Keratinocyte (primary cell): Measurements from ENCODE around the gene PDZD2.

Source experiments
- EZH2 ChIP-seq: IDR thresholded peaks from one replicate; pipeline ENCODE4 v1.6.1; 2012; ENCODE audit warnings: inconsistent platforms, mild to moderate bottlenecking, low read length, moderate library complexity
- TF ChIP-seq, protein P1 (sequence below), 3 experiments: IDR thresholded peaks in 1 of 3; conservative IDR thresholded peaks in 1 of 3; optimal IDR thresholded peaks in 1 of 3; 2 replicates in 2 of 3; 3 replicates in 1 of 3; pipeline versions ENCODE3 to v1.5.1; 2011; ENCODE audit warnings: low read length in 3 of 3, mild to moderate bottlenecking in 3 of 3, moderate library complexity in 2 of 3, control low read depth in 1 of 3, inconsistent platforms in 1 of 3; ENCODE audit not compliant: insufficient read depth in 2 of 3; ENCODE audit errors: extremely low read depth in 1 of 3

DNA sequence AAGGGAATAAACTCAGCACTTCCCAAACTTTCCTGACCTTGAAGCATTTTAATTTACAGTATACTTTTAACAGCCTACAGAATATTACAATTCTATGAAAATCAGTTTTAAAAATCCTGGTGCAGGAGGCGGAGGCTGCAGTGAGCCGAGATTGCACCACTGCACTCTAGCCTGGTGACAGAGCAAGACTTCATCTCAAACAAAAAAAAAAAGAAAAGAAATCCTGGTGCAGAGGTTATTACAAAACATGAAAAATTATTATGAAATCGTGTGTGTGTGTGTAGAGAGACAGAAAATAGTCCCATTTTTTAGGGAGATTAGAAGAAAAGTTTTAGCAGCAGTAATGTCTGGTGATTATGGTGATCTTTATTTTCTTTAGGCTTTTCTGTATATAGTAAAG is 508.3 kb downstream of the PDZD2 start:
- TF ChIP-seq, protein P1, sequence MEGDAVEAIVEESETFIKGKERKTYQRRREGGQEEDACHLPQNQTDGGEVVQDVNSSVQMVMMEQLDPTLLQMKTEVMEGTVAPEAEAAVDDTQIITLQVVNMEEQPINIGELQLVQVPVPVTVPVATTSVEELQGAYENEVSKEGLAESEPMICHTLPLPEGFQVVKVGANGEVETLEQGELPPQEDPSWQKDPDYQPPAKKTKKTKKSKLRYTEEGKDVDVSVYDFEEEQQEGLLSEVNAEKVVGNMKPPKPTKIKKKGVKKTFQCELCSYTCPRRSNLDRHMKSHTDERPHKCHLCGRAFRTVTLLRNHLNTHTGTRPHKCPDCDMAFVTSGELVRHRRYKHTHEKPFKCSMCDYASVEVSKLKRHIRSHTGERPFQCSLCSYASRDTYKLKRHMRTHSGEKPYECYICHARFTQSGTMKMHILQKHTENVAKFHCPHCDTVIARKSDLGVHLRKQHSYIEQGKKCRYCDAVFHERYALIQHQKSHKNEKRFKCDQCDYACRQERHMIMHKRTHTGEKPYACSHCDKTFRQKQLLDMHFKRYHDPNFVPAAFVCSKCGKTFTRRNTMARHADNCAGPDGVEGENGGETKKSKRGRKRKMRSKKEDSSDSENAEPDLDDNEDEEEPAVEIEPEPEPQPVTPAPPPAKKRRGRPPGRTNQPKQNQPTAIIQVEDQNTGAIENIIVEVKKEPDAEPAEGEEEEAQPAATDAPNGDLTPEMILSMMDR (optimal IDR thresholded peaks at IDR 0.05 in 1 of 3, IDR thresholded peaks at IDR 0.05 in 1 of 3, conservative IDR thresholded peaks at IDR 0.05 in 1 of 3; ENCODE audit: extremely low read depth in 1 of 3, insufficient read depth in 2 of 3, low read length in 3 of 3): no peak
- TF ChIP-seq EZH2: no peak
